GM10248 (cell line): ENCODE results near the gene ZRANB1.
"Not testable (repeated sequence)": the region's sequence is repeated elsewhere in the genome, so short reads cannot be mapped to it uniquely, and the experiment has no call there.

ENCODE experiments used
- CTCF ChIA-PET: fragments of 300-600 bp; sonication (Branson Sonifier 250); formaldehyde crosslinking; extraction: SDS; loops from one replicate; lab custom pipeline; 2021; ENCODE audit warnings: antibody characterized with exemption; lab: Yijun Ruan, JAX
- POLR2A ChIA-PET: fragments of 350-650 bp; sonication (Branson Sonifier 250); formaldehyde crosslinking; extraction: SDS; loops from one replicate; lab custom pipeline; 2020; ENCODE audit warnings: antibody characterized with exemption; lab: Yijun Ruan, JAX
- DNase-seq: peaks from one replicate; pipeline ENCODE4 v3.0.0; 2012; ENCODE audit errors: extremely low spot score
- TF ChIP-seq, protein P1 (sequence below): IDR thresholded peaks from 2 replicates; pipeline ENCODE4 v1.5.1; 2012; ENCODE audit warnings: mild to moderate bottlenecking, low read depth; ENCODE audit errors: extremely low read depth, missing control alignments, control extremely low read depth

ZRANB1 gene

DNA sequence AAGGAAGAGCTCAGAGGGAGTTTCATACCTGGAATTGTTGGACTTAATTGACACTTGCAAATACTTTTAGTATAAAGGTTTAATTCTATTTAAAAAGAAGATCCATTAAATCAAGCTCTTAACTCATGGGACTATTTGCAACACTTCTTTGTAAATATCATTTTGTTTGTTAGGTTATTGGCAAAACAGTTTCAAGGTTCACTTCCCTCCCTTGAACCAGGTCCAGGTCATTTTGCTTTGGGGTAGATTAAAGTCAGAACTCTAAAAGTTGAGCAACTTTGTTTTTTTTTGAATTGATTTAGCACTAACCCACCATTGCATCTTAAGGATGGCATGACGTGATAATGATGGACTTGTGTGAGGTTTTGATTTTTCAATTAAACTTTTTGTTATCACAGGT is 45.9 kb downstream of the ZRANB1 start:
- CTCF ChIA-PET = no interaction called here

DNA sequence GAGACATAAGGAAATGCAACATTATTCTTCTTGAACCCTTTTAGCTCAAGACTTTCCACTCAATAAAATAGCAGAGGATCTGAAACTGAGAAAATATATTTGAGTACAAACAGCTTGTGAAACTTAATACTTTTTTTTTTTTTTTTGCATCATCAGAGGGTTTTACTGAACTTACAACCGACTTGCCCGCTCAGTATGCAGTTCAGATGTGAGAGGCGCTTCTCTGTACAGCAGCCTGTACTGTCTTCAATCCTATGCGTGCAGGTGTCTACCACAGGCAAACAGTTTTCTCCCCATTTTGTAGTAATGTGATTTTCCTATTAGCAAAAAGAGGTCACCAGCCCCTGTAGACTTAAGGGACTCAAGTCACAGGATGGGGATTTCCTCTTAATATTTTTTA is 46.8 kb downstream of the ZRANB1 start:
- POLR2A ChIA-PET = interaction anchor here (0.7 kb wide), 1 partner anchor 123 kb away, joined by 4 read pairs; no protein-coding TSS in a partner anchor
- DNase-seq, CTCF ChIA-PET: not testable (repeated sequence)

More for the DNA sequence above, 45.9 kb downstream of the ZRANB1 start:
- POLR2A ChIA-PET = no interaction called here
- DNase-seq = no peak
- TF ChIP-seq, protein P1, sequence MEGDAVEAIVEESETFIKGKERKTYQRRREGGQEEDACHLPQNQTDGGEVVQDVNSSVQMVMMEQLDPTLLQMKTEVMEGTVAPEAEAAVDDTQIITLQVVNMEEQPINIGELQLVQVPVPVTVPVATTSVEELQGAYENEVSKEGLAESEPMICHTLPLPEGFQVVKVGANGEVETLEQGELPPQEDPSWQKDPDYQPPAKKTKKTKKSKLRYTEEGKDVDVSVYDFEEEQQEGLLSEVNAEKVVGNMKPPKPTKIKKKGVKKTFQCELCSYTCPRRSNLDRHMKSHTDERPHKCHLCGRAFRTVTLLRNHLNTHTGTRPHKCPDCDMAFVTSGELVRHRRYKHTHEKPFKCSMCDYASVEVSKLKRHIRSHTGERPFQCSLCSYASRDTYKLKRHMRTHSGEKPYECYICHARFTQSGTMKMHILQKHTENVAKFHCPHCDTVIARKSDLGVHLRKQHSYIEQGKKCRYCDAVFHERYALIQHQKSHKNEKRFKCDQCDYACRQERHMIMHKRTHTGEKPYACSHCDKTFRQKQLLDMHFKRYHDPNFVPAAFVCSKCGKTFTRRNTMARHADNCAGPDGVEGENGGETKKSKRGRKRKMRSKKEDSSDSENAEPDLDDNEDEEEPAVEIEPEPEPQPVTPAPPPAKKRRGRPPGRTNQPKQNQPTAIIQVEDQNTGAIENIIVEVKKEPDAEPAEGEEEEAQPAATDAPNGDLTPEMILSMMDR = no peak

- ChIA-PET CTCF (no interaction called here), POLR2A (no interaction called here)
- TF ChIP-seq, protein P1 = no peak
- DNase-seq = no peak
Observed at GRCh38 chr10:124989526-124989925, 47.6 kb downstream of the ZRANB1 start.

- POLR2A ChIA-PET = no interaction called here
- no peak for DNase-seq
- TF ChIP-seq, protein P1 = no peak
- CTCF ChIA-PET = interaction anchor here (1.7 to 3.6 kb wide), 5 partner anchors 8 to 461 kb away, joined by 4 to 24 read pairs (median 15); no protein-coding TSS in a partner anchor
Observed at GRCh38 chr10:124990671-124991625, 49.0 kb downstream of the ZRANB1 start.

- TF ChIP-seq, protein P1 = no peak
- ChIA-PET POLR2A (no interaction called here), CTCF (interaction anchor here (1.0 to 3.6 kb wide), 13 partner anchors 9 to 462 kb away, joined by 3 to 24 read pairs (median 4); no protein-coding TSS in a partner anchor)
- DNase-seq = peak; percentile 11
Observed at GRCh38 chr10:124991835-124992234, 49.9 kb downstream of the ZRANB1 start.

DNA sequence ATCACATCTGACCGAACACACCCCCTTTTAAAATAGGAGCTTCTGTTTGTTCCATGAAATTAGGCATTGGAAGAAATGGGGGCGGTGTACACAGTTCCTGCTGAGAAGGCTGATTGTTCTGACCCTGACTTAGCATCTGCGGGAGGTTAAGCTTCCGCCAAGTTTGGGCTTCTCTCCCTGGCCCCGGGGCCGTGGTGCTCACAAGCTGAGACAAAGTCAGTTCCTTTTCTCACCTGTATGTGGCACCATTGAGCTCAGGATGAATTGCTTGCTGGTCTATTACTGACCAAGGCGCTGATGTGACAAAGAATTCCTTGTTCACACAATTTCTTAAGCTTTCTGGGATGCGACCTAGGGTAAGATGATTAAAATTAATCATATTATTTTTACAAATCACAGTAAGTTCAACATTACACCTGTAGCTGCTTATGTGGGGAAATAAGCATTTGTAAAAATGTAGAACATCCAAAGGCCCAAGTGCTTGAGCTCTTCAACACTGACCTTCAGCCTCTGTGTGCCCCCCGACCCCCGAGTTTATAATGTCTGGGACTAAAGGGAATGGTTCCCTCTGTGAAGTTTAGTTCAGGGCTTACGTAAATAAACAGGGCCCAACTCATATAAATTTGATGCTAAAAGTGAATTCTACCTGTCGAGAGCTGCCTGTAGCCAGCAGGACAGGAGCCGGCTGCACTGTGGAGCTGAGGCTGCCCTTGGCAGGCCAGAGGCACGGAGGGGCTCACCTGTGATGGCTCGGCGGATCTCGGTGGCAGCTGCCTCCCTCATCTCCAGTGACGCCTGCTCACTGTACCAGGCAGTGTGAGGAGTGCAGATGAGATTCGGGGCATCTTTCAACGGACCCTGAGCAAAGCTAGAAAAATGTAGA is 50.8 kb downstream of the ZRANB1 start:
- POLR2A ChIA-PET = no interaction called here
- TF ChIP-seq, protein P1 = peak; percentile 44
- CTCF ChIA-PET = interaction anchor here (1.0 to 3.6 kb wide), 16 partner anchors 9 to 463 kb away, joined by 3 to 24 read pairs (median 4); no protein-coding TSS in a partner anchor
- DNase-seq = peak; percentile 30
